ENCODE data around the gene TUBB4A.
"Not testable (repeated sequence)": the region's sequence is repeated elsewhere in the genome, so short reads cannot be mapped to it uniquely, and the experiment has no call there.

Gene TUBB4A

DNA sequence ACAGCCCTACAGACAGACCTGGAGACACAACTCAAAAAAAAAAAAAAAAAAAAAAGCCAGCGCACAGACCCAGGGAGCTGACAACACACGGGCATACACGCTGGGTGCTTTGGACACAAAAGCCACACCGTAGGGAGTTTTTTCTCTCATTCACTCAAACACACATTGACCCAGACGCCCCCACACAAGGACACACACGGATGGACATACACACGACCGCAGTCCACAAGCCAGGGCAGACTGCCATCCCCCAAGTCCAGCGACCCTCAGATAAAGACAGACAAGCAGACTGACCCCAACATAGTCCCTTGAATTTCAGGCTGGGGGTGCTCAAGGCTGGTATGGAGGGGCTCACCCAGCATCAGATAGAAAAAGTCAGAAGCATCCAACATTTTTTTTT lies 12.0 kb upstream of the TUBB4A start:
- ATAC-seq (no peak), DNase-seq (no peak)
- peaks cover 37% of the 10 kb centered on the region for H3K4me1 Mint-ChIP-seq
- H3K27me3 Mint-ChIP-seq = no peaks in the 10 kb centered on the region
- no peak overlapping the region for H3K4me3 Mint-ChIP-seq
- H3K27ac Mint-ChIP-seq = no peak overlapping the region
- H3K9me3 Mint-ChIP-seq = peaks cover 0 to 3% of the 10 kb centered on the region in 2 donors

DNA sequence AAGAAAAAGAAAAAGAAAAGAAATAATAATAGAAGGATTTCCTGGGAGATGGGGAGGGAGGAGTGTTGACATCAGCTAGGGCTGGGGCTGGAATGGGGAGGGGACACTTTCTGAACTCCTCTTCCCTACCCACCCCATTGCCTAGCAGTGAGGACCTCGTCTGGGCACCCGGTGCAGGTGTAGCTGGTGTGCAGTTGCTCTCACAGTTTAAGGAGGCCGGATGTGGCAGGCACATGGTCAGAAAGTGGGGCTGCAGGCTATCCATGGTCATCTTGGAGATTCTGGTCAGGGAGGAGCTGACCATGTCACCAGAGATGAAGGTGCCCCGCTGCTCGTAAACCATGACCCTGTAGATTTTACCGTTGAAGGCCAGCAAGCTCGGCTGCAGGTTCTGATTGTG lies 8.5 kb upstream of the TUBB4A start:
- DNase-seq = no peak
- ATAC-seq = no peak
- H3K4me1 Mint-ChIP-seq = peaks cover 6% of the 10 kb centered on the region
- H3K27ac Mint-ChIP-seq = no peak overlapping the region
- H3K9me3 Mint-ChIP-seq = no peaks in the 10 kb centered on the region
- no peaks in the 10 kb centered on the region for H3K27me3 Mint-ChIP-seq
- H3K4me3 Mint-ChIP-seq = no peak overlapping the region

GRCh38 chr19:6509118-6509971 lies 7.2 kb upstream of the TUBB4A start:
- H3K9me3 Mint-ChIP-seq = no peaks in the 10 kb centered on the region

GRCh38 chr19:6508028-6508771 lies 6.1 kb upstream of the TUBB4A start:
- H3K4me1 Mint-ChIP-seq, H3K27me3 Mint-ChIP-seq, DNase-seq, H3K4me3 Mint-ChIP-seq, H3K9me3 Mint-ChIP-seq, H3K27ac Mint-ChIP-seq, ATAC-seq: not testable (repeated sequence)

More at GRCh38 chr19:6509118-6509971, 7.2 kb upstream of the TUBB4A start:
- Mint-ChIP-seq H3K4me1 (no peaks in the 10 kb centered on the region), H3K4me3 (no peak overlapping the region), H3K27me3 (no peaks in the 10 kb centered on the region), H3K27ac (no peak overlapping the region)
- no peak for DNase-seq
- ATAC-seq = no peak

GRCh38 chr19:6503407-6504201 lies 1.5 kb upstream of the TUBB4A start:
- no peak for ATAC-seq
- no peak overlapping the region for H3K27ac Mint-ChIP-seq
- peaks cover 20% of the 10 kb centered on the region for H3K4me1 Mint-ChIP-seq
- DNase-seq = no peak
- peak overlapping the region; percentile 25 to 77 for H3K4me3 Mint-ChIP-seq
- peaks cover 8% of the 10 kb centered on the region for H3K27me3 Mint-ChIP-seq
- H3K9me3 Mint-ChIP-seq = no peaks in the 10 kb centered on the region

DNA sequence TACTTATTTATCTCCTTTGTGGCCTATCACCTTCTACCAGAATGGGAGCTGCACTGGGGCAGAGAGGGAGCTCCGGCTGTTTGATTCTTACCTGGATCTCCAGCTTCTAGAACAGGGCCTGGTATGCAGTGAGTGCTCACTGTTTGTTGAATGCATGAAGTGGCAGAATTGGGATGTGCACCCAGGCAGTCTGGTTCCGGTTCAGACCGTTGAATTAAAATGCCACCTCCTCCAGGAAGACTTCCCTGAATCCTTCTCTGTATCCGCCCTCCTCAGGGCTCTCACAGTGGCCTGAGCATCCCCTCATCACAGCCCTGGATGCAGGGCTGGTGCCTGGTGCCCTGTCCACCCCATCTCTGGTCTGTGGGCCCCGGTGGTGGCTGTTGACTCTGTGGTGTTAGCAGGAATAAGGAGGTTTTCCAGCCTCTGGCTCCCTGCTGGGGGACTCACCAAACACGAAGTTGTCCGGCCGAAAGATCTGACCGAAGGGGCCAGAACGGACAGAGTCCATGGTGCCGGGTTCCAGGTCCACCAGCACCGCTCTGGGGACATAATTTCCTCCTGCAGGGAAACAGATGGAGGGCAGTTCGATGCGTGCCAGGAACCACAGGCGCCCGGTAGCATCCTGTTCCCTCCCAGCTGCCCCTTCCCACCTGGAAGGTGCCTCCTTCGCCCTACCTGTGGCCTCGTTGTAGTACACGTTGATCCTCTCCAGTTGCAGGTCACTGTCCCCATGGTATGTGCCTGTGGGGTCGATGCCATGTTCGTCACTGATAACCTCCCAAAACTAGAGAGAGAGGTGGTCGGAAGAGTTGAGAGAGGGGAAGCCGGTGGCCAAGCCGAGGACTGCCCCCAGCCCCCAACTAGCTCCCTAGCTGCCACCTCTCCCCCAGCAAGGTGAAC lies 1.0 kb downstream of the TUBB4A start:
- Mint-ChIP-seq H3K9me3 (no peaks in the 10 kb centered on the region), H3K4me1 (peaks cover 20% of the 10 kb centered on the region), H3K4me3 (peak overlapping the region; percentile 85 to 93), H3K27ac (peak overlapping the region; percentile 75 to 93), H3K27me3 (peaks cover 8% of the 10 kb centered on the region)
- ATAC-seq (no peak), DNase-seq (no peak)

DNA sequence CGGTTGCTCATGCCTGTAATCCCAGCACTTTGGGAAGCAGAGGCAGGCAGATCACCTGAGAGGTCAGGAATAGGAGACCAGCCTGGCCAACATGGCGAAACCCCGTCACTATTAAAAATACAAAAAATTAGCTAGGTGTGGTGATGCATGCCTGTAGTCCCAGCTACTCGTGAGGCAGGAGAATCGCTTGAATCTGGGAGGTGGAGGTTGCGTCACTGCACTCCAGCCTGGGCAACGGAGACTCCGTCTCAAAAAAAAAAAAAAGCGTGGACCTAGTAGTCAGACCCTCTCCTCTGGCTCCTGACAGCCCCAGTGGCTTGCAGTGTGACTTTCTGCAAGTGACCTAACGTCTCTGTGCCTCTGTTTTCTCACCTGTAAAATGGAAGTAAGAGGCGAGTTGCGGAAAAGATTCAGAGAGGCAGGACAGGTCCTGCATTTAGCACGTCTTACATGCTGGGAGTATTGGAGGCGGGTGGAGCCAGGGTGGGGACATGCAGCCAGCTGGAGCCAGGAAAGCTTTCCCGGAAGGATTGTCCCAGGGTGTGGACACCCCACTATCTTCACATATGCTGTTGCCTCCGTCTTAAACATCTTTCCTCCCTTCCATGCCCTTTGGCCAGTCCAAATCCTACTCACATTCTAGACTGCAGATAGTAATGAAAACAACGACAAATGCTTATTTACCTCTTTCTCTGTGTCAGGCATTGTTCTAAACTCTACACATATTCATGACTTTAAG lies 2.9 kb downstream of the TUBB4A start:
- H3K27ac Mint-ChIP-seq = no peak overlapping the region
- no peaks in the 10 kb centered on the region for H3K9me3 Mint-ChIP-seq
- H3K27me3 Mint-ChIP-seq = peaks cover 8% of the 10 kb centered on the region
- no peak for DNase-seq
- ATAC-seq = no peak
- H3K4me1 Mint-ChIP-seq = peaks cover 20% of the 10 kb centered on the region
- no peak overlapping the region for H3K4me3 Mint-ChIP-seq

DNA sequence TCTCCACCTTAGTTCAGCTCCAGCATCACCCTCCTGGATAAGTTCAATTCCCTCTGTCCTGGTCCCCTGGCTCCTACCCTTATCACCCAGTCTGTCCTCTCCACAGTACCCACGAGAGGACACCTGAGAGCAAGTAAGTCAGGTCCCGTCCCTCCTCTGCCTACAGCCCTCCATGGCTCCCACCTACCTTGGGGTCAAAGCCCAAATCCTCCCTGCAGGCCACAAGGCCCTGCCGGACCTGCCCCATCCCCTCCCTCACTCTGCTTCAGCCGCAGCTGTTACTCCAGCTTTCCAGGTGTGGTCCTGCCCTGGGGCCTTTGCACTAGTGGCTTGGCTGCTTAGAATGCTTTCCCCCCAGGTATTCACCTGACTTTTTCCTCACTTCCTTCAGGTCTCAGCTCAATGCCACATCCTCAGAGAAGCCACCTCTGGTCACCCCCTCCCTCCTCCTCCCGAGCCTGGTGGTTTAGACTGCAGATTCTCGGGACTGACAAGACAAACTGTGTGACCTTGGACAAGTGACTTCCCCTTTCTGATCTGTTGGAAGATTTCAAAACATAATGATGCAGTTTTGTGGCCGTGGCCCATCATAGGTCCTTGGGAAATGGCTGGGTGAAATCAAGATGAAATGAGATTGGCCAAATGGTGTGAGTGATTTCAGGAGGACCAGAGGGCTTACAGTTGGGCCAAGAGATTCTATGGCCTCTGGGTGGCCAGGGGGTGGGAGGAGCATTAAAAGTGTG lies 3.6 kb downstream of the TUBB4A start:
- no peak overlapping the region for H3K27ac Mint-ChIP-seq
- DNase-seq = no peak

DNA sequence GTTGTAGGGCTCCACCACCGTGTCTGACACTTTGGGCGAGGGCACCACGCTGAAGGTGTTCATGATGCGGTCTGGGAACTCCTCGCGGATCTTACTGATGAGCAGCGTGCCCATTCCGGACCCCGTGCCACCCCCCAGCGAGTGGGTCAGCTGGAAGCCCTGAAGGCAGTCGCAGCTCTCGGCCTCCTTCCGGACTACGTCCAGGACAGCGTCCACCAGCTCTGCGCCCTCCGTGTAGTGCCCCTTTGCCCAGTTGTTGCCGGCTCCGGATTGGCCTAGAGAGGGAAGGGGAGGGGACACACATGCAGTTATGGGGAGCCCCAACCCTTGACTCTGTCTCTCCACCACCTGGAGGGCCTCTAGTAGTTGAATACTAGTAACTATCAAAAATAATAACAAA lies 6.2 kb downstream of the TUBB4A start:
- peak overlapping the region in 1 of 2 donors; percentile 12 for H3K27ac Mint-ChIP-seq
- no peak overlapping the region for H3K4me3 Mint-ChIP-seq
- peaks cover 7% of the 10 kb centered on the region in 2 donors for H3K9me3 Mint-ChIP-seq
- DNase-seq = no peak
- peaks cover under 1% of the 10 kb centered on the region for H3K27me3 Mint-ChIP-seq
- ATAC-seq = no peak
- peaks cover 7% of the 10 kb centered on the region for H3K4me1 Mint-ChIP-seq

More for the DNA sequence above, 3.6 kb downstream of the TUBB4A start:
- no peak overlapping the region for H3K4me3 Mint-ChIP-seq
- H3K4me1 Mint-ChIP-seq = peaks cover 15% of the 10 kb centered on the region
- no peak for ATAC-seq
- peaks cover 8% of the 10 kb centered on the region for H3K27me3 Mint-ChIP-seq
- no peaks in the 10 kb centered on the region for H3K9me3 Mint-ChIP-seq

DNA sequence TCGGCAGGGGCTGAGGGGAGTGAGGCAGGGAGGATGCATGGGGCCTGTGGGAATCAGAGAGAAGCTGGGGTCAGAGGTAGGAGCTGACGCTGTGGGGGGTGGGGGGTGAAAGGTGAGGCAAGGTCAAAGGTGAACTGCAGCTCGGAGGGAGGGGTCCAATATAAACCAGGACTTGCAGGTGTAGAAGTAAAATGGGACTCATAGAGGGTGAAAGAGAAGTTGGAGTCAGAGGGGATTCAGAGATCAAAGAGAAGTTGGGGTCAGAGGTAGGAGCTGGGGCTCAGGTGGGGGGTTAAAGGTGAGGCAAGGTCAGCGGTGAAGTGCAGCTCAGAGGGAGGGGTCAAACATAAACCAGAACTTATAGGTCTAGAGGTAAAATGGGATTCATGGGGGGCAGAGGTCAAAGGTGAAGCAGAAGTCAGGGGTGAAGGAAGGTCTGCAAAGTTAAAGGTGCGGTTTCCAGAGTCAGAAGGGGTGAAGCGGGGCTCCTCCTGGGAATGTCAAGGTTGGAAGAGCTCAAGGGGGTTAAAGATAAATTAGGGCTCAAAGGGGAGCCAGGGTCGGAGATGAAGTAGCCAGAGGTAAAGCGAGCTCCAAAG lies 7.6 kb downstream of the TUBB4A start:
- ATAC-seq (no peak), DNase-seq (no peak)
- no peak overlapping the region for H3K27ac Mint-ChIP-seq
- no peaks in the 10 kb centered on the region for H3K27me3 Mint-ChIP-seq
- H3K4me1 Mint-ChIP-seq = peaks cover 9% of the 10 kb centered on the region
- peaks cover 7% of the 10 kb centered on the region in 2 donors for H3K9me3 Mint-ChIP-seq
- H3K4me3 Mint-ChIP-seq = no peak overlapping the region

- Mint-ChIP-seq H3K27ac (no peak overlapping the region), H3K4me3 (no peak overlapping the region), H3K9me3 (peaks cover 7% of the 10 kb centered on the region in 2 donors), H3K27me3 (no peaks in the 10 kb centered on the region), H3K4me1 (peaks cover 14% of the 10 kb centered on the region)
- DNase-seq (no peak), ATAC-seq (peak; percentile 49)
Observed at GRCh38 chr19:6491802-6492592, 10.1 kb downstream of the TUBB4A start.

GRCh38 chr19:6490134-6490533 lies 12.0 kb downstream of the TUBB4A start:
- Mint-ChIP-seq H3K4me3 (peak overlapping the region; percentile 73 to 75), H3K27ac (peak overlapping the region in 1 of 2 donors; percentile 86), H3K27me3 (no peaks in the 10 kb centered on the region), H3K9me3 (peaks cover 7% of the 10 kb centered on the region in 2 donors), H3K4me1 (peaks cover 14% of the 10 kb centered on the region)
- ATAC-seq (no peak), DNase-seq (no peak)
